ENCODE data around the gene ANGPTL8. TPM values are rescaled to one million over a fixed set of nuclear protein-coding genes. Genes with fewer than 3 reads are reported as not detected.

ANGPTL8 gene
- total RNA-seq, 1 donor from 2014 or later = not detected

DNA sequence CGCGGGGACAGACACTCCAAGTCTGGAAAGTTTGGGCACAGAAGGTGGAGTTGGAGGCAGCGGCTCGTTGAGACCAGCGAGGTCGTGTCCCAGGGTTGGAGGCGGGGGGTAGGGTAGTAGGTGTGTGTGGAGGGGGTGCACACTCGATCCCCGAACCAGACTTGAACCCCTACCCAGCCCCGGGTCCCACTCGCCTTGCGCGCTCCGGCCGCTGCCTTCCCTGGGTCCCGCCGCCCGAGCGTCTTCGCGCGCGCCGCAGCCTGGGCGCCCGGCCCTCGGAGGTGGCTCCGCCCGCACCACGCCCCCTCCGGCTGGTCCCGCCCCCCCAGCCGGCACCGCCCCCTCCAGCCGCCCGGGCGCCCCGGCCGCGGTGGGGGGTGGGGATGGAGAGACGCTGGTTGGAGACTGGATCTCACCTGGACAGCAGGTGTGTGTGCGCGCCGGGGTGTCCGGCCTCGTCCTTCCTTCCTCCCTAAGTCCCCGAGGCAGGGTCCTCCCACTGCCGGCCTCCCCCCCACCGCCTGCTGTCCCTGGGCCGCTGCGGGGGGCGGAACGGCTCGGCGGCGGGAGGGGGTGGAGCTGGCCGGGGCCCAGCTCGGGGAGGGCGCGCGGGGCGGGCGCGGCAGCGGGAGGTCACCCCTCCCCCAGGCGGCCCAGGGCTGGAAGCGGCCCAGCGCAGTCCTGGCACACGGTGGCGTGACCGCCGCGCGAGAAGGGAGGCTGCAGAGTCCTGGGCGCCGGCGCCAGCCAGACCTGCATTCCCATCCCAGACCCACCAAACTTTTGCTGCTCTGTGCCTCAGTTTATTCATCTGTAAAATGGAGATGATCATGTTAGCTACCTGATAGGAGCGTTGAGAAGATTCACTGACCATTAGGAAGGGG lies 41.9 kb upstream of the ANGPTL8 start, which contains the start of gene KANK2:
Gene KANK2, minus strand, starts transcription at position 255 of the 884 bp plus-strand sequence. CDS start 3,034 bp downstream, outside the sequence.
- Mint-ChIP-seq H3K4me1 (ENCODE audit: unreplicated experiment) (peaks cover 42% of the 10 kb centered on the region), H3K27me3 (ENCODE audit: unreplicated experiment) (no peaks in the 10 kb centered on the region), H3K36me3 (ENCODE audit: unreplicated experiment) (peaks cover 8% of the 10 kb centered on the region), H3K4me3 (ENCODE audit: unreplicated experiment) (peak within 1 kb of the TSS; percentile 89), H3K27ac (ENCODE audit: unreplicated experiment) (peak within 1 kb of the TSS; percentile 82), H3K9me3 (ENCODE audit: unreplicated experiment) (no peaks in the 10 kb centered on the region)
- DNase-seq (ENCODE audit: extremely low spot score, unreplicated experiment) = peak; percentile 96
- TF ChIP-seq, protein P1, sequence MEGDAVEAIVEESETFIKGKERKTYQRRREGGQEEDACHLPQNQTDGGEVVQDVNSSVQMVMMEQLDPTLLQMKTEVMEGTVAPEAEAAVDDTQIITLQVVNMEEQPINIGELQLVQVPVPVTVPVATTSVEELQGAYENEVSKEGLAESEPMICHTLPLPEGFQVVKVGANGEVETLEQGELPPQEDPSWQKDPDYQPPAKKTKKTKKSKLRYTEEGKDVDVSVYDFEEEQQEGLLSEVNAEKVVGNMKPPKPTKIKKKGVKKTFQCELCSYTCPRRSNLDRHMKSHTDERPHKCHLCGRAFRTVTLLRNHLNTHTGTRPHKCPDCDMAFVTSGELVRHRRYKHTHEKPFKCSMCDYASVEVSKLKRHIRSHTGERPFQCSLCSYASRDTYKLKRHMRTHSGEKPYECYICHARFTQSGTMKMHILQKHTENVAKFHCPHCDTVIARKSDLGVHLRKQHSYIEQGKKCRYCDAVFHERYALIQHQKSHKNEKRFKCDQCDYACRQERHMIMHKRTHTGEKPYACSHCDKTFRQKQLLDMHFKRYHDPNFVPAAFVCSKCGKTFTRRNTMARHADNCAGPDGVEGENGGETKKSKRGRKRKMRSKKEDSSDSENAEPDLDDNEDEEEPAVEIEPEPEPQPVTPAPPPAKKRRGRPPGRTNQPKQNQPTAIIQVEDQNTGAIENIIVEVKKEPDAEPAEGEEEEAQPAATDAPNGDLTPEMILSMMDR (IDR thresholded peaks at IDR 0.05) = peak; percentile 40

DNA sequence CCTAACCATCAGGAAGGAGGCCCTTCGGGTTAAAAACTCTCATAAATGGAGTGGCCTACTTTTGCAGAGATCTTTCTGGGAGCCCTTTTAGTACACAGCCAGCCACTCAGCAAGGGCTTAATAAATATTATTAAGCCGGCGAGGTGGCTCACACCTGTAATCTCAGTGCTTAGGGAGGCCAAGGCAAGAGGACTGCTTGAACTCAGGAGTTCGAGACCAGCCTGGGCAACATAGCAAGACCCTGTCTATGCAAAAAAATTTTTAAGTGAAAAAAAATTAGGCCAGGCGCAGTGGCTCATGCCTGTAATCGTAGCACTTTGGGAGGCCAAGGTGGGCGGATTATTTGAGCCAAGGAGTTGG lies 41.3 kb upstream of the ANGPTL8 start:
- Mint-ChIP-seq H3K9me3 (ENCODE audit: unreplicated experiment) (no peaks in the 10 kb centered on the region), H3K36me3 (ENCODE audit: unreplicated experiment) (peaks cover 8% of the 10 kb centered on the region), H3K27ac (ENCODE audit: unreplicated experiment) (peak overlapping the region; percentile 82), H3K27me3 (ENCODE audit: unreplicated experiment) (no peaks in the 10 kb centered on the region), H3K4me3 (ENCODE audit: unreplicated experiment) (peak overlapping the region; percentile 67), H3K4me1 (ENCODE audit: unreplicated experiment) (peaks cover 45% of the 10 kb centered on the region)
- TF ChIP-seq, protein P1 (IDR thresholded peaks at IDR 0.05) = no peak
- DNase-seq (ENCODE audit: extremely low spot score, unreplicated experiment) = no peak

DNA sequence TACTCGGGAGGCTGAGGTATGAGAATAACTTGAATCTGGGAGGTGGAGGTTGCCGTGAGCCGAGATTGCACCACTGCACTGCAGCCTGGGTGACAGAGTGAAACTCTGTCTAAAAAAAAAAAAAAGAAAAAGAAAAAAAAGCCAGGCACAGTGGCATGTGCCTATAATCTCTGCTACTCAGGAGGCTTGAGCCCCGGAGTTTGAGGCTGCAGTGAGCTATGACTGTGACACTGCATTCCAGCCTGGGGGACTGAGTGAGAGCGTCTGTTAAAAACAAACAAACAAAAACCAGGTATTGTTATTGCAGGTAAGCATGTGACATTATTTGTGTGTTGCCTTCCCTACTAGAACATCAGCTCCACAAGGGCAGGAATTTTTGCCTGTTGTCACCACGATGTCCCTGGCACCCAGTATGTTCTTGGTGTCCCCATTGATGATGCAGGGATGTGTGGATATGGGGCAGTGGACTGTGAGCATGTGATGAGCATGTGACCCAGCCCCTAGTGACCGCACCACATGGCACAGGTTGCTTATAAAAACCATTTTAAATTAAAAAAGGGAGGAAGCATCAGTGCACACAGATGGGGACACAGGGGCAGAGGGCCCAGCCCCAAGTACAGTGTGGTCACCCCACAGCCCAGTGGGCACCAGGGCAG lies 40.5 kb upstream of the ANGPTL8 start:
- Mint-ChIP-seq H3K4me3 (ENCODE audit: unreplicated experiment) (peak overlapping the region; percentile 67), H3K36me3 (ENCODE audit: unreplicated experiment) (peaks cover 8% of the 10 kb centered on the region), H3K27ac (ENCODE audit: unreplicated experiment) (peak overlapping the region; percentile 75), H3K27me3 (ENCODE audit: unreplicated experiment) (no peaks in the 10 kb centered on the region), H3K4me1 (ENCODE audit: unreplicated experiment) (peaks cover 51% of the 10 kb centered on the region), H3K9me3 (ENCODE audit: unreplicated experiment) (no peaks in the 10 kb centered on the region)
- no peak for DNase-seq (ENCODE audit: extremely low spot score, unreplicated experiment)
- TF ChIP-seq, protein P1 (IDR thresholded peaks at IDR 0.05) = no peak

DNA sequence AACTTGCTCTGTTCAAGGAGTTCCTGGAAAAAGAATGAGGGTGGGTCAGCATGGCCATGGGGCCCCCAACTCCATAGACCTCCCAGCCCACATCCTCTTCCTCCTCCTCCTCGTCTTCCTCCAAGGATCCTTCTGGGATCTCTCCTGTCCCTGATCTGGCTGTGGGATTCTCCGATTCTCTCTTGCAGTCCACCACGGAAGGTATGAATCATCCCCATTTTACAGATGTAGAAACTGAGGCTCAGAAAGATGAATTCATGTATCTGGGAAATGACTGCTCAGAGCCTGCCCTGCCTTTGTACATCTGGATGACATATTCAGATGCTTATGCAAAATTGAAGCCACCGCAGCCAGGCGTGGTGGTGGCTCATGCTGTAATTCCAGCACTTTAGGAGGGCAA lies 39.9 kb upstream of the ANGPTL8 start:
- H3K27ac Mint-ChIP-seq (ENCODE audit: unreplicated experiment) = no peak overlapping the region
- no peak overlapping the region for H3K4me3 Mint-ChIP-seq (ENCODE audit: unreplicated experiment)
- H3K27me3 Mint-ChIP-seq (ENCODE audit: unreplicated experiment) = no peaks in the 10 kb centered on the region
- H3K4me1 Mint-ChIP-seq (ENCODE audit: unreplicated experiment) = peaks cover 51% of the 10 kb centered on the region
- H3K9me3 Mint-ChIP-seq (ENCODE audit: unreplicated experiment) = no peaks in the 10 kb centered on the region
- H3K36me3 Mint-ChIP-seq (ENCODE audit: unreplicated experiment) = peaks cover 5% of the 10 kb centered on the region
- TF ChIP-seq, protein P1 (IDR thresholded peaks at IDR 0.05) = no peak
- no peak for DNase-seq (ENCODE audit: extremely low spot score, unreplicated experiment)

DNA sequence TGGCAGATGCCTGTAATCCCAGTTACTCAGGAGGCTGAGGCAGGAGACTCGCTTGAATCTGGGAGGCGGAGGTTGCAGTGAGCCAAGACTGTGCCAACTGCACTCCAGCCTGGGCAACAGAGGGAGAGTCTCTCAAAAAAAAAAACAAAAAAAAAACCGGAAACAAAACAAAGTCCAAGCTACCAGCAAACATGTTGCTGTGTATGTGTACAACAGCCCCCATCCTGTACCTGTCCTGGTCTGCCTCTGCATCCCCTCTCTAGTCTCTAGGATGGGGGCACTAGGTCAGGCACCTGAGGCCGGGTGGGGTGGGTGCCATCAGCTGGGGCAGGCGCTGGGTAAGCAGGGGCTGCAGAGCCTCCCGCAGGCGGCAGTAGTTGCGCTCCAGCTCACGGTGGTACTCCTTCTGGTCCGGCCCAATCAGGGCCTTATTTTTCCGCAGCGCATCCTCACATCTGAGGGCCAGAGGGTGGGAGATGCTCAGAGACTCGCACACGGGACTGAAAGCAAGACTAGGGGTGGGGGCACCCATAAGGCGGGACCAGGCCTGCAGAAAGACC lies 39.3 kb upstream of the ANGPTL8 start:
- no peak overlapping the region for H3K27ac Mint-ChIP-seq (ENCODE audit: unreplicated experiment)
- no peaks in the 10 kb centered on the region for H3K27me3 Mint-ChIP-seq (ENCODE audit: unreplicated experiment)
- DNase-seq (ENCODE audit: extremely low spot score, unreplicated experiment) = no peak
- peaks cover 53% of the 10 kb centered on the region for H3K4me1 Mint-ChIP-seq (ENCODE audit: unreplicated experiment)
- peaks cover 5% of the 10 kb centered on the region for H3K36me3 Mint-ChIP-seq (ENCODE audit: unreplicated experiment)
- H3K4me3 Mint-ChIP-seq (ENCODE audit: unreplicated experiment) = no peak overlapping the region
- TF ChIP-seq, protein P1 (IDR thresholded peaks at IDR 0.05) = no peak
- H3K9me3 Mint-ChIP-seq (ENCODE audit: unreplicated experiment) = no peaks in the 10 kb centered on the region

All from osteocyte (in vitro differentiated cells).